ENCODE data around the gene BNIPL. TPM values are rescaled to one million over a fixed set of nuclear protein-coding genes. Genes with fewer than 3 reads are reported as not detected.

BNIPL gene
- total and polyA plus RNA-seq, 2 of the 13 experiments (the other 11 are each of a cell fraction or from before 2014, with no cell fraction given), result 0.40 to 1.1 TPM

DNA sequence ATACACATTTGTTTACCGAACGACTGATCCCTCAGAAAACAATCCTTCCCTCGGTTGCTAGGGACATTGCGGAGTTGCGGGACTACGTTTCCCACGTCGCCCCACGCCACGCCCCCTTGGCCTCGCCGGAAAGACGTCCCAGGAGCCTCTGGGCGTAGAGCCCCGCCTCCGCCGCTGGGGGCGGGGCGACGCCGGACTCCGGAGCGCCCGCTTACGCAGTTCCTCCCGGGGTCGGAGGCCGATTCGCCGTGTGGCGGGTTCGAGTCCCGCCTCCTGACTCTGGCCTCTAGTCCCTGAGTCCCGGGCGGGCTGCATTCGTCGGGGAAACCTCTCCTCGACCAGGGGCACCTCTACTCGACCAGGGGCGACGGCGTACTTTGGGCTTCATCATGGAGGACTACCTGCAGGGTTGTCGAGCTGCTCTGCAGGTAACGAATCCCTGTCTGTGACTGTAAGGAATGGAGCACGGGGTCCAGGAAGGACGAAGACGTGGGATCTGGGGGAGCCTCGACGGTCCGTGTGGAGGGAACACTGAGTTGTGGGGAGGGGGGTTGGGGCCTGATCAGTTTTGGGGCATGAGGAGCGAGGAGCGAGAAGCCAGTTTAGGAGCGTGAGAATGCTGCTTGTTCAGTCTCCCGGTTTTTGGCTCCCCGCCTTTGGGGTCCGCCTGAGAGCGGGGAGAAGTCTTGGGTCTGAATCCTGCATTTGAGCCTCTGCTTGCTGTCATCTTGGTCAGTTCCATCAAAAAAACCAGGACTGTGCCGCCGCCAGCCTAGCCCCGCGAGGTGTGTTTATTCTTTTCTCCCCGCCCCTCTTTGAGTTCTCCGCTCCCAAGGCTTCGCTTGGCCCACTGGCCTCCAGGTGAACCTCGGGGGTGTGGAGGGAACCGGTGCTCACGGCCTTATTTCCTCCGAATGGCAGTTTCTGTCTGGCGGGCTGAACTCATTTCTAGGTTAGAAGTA, 27.9 kb upstream of the BNIPL start, which contains the start of gene PRUNE1 (continued):
- TF ChIP-seq, protein P1, sequence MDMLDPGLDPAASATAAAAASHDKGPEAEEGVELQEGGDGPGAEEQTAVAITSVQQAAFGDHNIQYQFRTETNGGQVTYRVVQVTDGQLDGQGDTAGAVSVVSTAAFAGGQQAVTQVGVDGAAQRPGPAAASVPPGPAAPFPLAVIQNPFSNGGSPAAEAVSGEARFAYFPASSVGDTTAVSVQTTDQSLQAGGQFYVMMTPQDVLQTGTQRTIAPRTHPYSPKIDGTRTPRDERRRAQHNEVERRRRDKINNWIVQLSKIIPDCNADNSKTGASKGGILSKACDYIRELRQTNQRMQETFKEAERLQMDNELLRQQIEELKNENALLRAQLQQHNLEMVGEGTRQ (IDR thresholded peaks at IDR 0.05; ENCODE audit: low read depth, low read length), result no peak
- TF ChIP-seq, protein P1 (CRISPR knock-in tag; IDR thresholded peaks at IDR 0.05; ENCODE audit: borderline replicate concordance), result no peak
- TF ChIP-seq RFXAP (CRISPR knock-in tag; IDR thresholded peaks at IDR 0.05; ENCODE audit: borderline replicate concordance), result peak; percentile 95
- no peak for TF ChIP-seq JARID2 (CRISPR knock-in tag; IDR thresholded peaks at IDR 0.05; ENCODE audit: insufficient replicate concordance)
- TF ChIP-seq ZNF317 (CRISPR knock-in tag; IDR thresholded peaks at IDR 0.05), result 0 out of 2 replicates have a peak, but pooled peaks have one; percentile 37
- no peak for TF ChIP-seq SRSF4 (IDR thresholded peaks at IDR 0.05; ENCODE audit: low read depth, low read length, poor library complexity, severe bottlenecking)
- peak in 1 of 2 experiments; percentile 56; a peak in 2 of 4 replicates for TF ChIP-seq NR2F1 (CRISPR knock-in tag; IDR thresholded peaks at IDR 0.05)
- no peak for TF ChIP-seq ZBTB8A (CRISPR knock-in tag; IDR thresholded peaks at IDR 0.05; ENCODE audit: borderline replicate concordance, low read depth)
- TF ChIP-seq, protein P2, sequence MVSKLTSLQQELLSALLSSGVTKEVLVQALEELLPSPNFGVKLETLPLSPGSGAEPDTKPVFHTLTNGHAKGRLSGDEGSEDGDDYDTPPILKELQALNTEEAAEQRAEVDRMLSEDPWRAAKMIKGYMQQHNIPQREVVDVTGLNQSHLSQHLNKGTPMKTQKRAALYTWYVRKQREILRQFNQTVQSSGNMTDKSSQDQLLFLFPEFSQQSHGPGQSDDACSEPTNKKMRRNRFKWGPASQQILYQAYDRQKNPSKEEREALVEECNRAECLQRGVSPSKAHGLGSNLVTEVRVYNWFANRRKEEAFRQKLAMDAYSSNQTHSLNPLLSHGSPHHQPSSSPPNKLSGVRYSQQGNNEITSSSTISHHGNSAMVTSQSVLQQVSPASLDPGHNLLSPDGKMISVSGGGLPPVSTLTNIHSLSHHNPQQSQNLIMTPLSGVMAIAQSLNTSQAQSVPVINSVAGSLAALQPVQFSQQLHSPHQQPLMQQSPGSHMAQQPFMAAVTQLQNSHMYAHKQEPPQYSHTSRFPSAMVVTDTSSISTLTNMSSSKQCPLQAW (CRISPR knock-in tag; IDR thresholded peaks at IDR 0.05), result peak; percentile 69; the same call in 1 of the 2 replicates
- TF ChIP-seq, protein P3, sequence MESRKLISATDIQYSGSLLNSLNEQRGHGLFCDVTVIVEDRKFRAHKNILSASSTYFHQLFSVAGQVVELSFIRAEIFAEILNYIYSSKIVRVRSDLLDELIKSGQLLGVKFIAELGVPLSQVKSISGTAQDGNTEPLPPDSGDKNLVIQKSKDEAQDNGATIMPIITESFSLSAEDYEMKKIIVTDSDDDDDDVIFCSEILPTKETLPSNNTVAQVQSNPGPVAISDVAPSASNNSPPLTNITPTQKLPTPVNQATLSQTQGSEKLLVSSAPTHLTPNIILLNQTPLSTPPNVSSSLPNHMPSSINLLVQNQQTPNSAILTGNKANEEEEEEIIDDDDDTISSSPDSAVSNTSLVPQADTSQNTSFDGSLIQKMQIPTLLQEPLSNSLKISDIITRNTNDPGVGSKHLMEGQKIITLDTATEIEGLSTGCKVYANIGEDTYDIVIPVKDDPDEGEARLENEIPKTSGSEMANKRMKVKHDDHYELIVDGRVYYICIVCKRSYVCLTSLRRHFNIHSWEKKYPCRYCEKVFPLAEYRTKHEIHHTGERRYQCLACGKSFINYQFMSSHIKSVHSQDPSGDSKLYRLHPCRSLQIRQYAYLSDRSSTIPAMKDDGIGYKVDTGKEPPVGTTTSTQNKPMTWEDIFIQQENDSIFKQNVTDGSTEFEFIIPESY (CRISPR knock-in tag; IDR thresholded peaks at IDR 0.05), result no peak
- TF ChIP-seq, protein P4, sequence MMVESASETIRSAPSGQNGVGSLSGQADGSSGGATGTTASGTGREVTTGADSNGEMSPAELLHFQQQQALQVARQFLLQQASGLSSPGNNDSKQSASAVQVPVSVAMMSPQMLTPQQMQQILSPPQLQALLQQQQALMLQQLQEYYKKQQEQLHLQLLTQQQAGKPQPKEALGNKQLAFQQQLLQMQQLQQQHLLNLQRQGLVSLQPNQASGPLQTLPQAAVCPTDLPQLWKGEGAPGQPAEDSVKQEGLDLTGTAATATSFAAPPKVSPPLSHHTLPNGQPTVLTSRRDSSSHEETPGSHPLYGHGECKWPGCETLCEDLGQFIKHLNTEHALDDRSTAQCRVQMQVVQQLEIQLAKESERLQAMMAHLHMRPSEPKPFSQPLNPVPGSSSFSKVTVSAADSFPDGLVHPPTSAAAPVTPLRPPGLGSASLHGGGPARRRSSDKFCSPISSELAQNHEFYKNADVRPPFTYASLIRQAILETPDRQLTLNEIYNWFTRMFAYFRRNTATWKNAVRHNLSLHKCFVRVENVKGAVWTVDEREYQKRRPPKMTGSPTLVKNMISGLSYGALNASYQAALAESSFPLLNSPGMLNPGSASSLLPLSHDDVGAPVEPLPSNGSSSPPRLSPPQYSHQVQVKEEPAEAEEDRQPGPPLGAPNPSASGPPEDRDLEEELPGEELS (CRISPR knock-in tag; IDR thresholded peaks at IDR 0.05), result peak; percentile 70
- peak; percentile 85; the same call in 1 of the 2 replicates for TF ChIP-seq ZNF619 (CRISPR knock-in tag; IDR thresholded peaks at IDR 0.05)
- TF ChIP-seq, protein P5, sequence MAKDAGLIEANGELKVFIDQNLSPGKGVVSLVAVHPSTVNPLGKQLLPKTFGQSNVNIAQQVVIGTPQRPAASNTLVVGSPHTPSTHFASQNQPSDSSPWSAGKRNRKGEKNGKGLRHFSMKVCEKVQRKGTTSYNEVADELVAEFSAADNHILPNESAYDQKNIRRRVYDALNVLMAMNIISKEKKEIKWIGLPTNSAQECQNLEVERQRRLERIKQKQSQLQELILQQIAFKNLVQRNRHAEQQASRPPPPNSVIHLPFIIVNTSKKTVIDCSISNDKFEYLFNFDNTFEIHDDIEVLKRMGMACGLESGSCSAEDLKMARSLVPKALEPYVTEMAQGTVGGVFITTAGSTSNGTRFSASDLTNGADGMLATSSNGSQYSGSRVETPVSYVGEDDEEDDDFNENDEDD (CRISPR knock-in tag; IDR thresholded peaks at IDR 0.05; ENCODE audit: borderline replicate concordance), result peak; percentile 9; the same call in 1 of the 2 replicates
- no peak for TF ChIP-seq MIXL1 (CRISPR knock-in tag; IDR thresholded peaks at IDR 0.05)
- TF ChIP-seq, protein P6, sequence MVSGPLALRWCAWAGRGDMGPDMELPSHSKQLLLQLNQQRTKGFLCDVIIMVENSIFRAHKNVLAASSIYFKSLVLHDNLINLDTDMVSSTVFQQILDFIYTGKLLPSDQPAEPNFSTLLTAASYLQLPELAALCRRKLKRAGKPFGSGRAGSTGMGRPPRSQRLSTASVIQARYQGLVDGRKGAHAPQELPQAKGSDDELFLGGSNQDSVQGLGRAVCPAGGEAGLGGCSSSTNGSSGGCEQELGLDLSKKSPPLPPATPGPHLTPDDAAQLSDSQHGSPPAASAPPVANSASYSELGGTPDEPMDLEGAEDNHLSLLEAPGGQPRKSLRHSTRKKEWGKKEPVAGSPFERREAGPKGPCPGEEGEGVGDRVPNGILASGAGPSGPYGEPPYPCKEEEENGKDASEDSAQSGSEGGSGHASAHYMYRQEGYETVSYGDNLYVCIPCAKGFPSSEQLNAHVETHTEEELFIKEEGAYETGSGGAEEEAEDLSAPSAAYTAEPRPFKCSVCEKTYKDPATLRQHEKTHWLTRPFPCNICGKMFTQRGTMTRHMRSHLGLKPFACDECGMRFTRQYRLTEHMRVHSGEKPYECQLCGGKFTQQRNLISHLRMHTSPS (CRISPR knock-in tag; IDR thresholded peaks at IDR 0.05; ENCODE audit: low read depth), result no peak
- no peak for TF ChIP-seq SMARCE1 (IDR thresholded peaks at IDR 0.05; ENCODE audit: borderline replicate concordance)
